ENCODE data around the gene SMTNL2.
"Not testable (repeated sequence)": the region's sequence is repeated elsewhere in the genome, so short reads cannot be mapped to it uniquely, and the experiment has no call there.

SMTNL2 gene

DNA sequence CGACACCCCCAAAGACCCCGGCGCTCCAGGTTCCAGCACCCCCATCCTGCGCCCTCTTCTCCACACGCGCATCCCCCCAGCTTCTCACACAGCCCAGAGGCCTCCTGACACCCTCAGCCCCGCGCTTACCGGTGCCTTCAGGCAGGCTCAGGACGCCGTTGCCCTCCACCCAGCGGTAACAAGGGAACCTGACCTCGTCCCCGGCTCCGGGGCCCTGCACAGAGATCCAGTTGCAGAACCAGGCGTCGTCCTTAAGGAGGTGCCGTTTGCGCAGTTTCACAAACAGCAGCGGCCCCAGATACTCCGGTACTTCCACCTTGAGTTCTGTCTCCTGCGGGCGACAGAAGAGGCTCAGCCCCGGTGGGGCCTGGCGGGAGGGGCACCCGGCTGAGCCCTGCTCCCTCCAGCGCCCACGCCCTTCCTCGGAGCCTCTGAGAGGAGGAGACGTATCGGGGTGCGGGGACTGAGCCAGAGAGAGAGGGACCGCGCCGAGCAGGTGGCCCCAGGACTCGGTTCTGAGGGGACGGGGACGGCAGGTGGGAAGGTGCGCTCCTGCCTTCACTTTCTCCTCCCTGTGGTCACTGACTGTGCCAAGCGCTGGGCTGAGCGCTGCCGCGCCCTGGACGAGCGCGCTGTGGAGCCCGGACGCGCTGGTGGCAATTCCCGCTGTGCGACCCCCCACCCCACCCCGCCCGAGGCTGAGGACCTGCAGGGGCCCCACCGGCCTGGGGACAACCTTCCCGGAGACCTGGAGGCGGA, 55.2 kb downstream of the SMTNL2 start:
- DNase-seq: not testable (repeated sequence)

DNA sequence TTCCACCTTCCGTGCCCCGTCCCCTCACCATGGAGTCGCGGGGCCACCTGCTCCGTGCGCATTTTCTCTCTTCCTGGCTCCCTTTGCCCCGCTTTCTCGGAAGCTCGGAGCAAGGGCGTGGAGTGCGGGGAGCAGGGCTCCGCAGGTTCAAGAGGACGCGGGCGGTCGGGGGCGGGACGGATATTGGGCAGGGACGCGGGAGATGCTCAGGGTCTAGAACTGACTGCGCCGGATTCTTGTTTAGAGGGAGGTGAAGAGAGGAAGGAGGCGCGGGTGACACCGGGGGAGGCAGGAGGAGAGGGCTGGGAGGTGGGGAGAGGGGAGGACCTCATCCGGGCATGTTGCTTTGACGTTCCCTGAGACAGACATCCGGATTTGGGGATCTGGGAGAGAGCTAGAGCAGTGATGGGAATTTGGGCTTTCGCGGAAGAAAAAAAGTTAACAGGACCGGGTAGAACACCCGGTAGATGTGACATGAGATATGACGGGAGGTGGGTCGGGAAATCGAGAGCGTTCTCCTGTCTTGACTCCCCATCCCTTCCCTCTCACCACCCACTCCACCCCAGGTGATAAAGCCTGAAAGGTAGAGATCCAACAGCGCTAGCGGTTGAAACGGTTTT, 56.4 kb downstream of the SMTNL2 start:
- not testable (repeated sequence) for DNase-seq

DNA sequence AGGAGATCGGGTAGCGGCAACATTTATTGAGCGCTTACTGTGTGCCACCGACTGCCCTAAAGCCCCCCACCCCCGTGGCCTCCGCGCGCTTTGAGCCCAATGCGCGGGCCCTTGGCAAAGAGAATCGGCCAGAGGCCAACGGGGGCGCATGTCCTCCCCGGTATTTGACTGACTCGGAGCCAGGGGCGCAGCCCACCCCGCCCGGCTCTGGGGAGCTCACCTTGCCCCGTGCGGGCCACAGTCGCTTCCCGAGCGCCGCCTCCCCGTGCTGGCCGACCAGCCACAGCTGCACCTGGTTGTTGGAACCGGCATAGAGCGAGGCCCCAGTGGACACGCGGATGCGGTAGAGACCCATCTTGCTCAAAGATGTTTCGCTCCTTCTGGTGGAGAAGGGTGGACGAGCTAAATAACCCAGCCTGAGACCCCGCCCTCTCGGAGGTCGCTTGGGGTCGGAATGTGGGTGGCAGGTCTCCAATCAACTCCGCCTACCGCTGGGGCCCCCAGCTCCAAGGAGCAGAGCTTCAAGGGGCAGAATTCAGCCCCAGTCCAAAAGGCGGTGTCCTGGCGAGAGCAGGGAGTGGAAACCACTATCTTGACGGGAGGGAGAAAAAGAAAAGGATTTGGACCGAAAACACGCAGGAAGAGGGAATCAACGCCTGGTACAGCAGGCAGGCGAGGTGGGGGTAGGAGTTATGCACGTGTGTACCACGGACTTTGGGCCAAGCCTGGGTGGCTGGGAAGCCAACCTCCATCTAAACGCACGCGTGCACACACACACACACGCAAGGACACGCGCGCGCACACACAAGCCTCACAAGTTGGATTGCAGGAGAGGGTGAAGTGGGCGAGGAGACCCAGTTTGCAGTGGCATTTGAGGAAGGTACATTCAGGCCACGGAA, 57.2 kb downstream of the SMTNL2 start, which contains the start of gene ALOX15:
TSS of gene ALOX15 (minus strand) at position 382 of the 899 bp plus-strand sequence. CDS start at position 355, 27 bp downstream.
- no peak for DNase-seq

DNA sequence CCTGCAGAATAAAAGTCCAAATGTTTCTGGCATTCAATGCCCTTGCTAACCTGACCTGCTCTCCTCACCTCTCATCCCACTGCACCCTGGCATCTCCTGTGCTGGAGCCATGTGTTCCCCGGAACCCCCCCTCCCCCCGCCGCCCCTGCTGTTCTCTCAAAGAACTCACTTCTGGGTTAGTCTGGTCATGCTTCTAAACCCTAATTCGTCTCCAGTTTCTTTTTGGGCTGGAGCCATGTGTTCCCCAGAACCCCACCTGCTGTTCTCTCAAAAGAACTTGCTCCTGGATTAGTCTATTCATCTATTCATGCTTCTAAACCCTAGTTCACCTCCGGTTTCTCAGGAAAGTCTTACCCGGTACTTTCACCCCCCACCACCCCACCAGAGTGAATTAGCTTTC, 58.0 kb downstream of the SMTNL2 start:
- no peak for DNase-seq

DNA sequence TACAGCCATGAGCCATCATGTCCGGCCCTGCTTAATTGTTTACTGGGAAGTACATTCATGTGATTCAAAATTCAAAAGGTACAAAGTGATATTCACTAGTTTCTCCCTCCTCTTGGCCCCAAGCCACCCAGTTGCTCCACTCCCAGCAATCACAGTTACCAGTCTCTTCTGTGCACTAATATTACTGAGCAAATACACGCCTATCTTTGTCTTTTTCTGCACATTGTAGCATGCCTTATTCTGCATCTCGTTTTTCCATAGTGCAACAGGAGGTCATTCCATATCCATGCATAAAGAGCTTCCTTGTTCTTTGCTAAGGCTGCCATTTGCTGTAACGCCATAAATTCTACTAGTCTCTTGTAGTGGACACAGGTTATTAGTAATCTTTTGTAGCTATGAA, 59.3 kb downstream of the SMTNL2 start:
- no peak for DNase-seq

DNA sequence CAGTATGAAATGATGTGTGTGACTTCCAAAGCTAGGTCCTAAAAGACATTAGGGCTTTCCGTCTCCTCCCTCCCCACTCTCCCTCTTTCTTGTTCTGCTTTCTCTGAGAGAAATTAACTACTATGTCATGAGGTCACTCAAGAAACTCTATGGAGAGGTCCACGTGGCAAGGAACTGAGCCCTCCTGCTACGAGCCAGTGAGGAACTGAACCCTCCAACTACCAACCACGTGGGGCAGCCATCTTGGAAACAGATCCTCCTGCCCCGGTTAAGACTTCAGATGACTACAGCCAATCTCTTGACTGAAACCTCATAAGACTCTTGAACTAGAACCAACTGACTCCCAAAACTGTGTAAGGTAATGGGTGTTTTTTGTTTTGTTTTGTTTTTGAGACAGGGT, 61.3 kb downstream of the SMTNL2 start:
- DNase-seq: no peak

DNA sequence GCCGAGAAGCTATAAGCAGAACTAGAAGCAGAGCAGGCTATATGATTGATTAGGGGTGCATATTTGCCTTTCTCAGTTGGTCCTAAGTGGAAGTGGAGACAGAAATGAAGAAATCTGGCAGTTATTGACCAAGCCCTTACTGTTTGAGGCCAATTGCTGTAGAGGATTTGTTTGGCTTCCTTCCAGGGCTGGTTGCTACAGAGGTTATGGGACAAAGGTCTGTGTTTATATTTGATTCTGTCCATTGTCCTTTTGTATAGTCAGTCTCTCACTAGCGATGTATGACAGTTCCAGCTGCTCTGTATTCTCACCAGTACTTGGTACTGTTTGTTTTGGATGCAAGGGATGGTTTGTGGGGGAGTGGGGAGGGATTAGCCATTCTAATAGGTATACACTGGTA, 64.4 kb downstream of the SMTNL2 start:
- no peak for DNase-seq

DNA sequence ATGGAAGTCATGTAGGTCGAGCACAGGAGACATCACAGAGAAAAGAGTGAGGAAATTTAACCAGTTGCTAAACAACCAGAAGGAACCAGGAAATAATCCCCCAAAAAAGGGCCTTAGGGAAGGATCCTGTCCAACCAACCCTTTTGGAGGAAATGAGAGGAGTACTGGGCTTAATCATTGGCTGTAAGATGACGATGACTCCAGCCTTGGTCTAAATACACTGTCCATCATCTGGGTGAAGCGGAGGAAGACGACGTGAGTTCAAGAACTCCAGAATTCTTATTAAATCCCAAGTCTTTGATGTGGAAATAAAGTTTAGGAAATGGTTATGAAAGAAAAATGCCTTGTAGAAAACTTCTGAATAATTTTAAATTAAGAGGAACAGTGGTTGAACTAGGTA, 68.7 kb downstream of the SMTNL2 start:
- DNase-seq: no peak

DNA sequence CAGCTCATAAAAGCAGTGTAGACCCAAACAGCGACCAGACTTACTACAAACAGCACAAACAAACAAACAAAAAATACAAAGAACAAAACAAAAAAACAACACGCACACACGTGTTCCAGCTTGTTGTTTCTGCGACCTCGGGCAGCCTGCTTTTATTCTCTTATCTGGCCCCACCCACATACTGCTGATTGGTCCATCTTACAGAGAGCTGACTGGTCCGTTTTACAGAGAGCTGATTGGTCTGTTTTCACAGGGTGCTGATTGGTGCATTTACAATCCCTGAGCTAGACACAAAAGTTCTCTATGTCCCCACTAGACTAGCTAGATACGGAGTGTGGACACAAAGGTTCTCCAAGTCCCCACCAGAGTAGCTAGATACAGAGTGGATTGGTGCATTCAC, 71.6 kb downstream of the SMTNL2 start:
- not testable (repeated sequence) for DNase-seq

DNA sequence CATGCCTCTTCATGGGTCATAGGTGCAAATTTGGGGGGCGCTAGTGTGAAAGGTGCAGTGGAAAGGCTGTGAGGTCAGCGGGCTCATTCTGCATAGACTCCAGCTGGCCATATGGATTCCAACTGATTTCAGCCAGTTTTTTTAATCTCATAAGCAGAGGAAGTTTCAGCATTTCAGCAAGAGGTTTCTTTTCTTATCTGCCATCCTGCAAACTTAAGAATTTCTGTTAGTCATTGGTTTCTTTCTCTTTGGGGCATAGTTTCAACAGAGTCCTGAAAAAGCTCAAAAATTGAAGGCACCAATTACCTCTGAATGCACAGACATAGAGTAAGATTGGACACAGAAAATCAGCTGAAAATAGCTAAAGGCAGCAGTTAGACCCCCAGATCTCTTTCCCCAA, 73.3 kb downstream of the SMTNL2 start:
- DNase-seq: no peak

All from activated gamma-delta T cell treated with Interleukin-2 at 50 U/mL for 16 hours (primary cell).